Measurements from ENCODE around the gene TRIP6.

DNA sequence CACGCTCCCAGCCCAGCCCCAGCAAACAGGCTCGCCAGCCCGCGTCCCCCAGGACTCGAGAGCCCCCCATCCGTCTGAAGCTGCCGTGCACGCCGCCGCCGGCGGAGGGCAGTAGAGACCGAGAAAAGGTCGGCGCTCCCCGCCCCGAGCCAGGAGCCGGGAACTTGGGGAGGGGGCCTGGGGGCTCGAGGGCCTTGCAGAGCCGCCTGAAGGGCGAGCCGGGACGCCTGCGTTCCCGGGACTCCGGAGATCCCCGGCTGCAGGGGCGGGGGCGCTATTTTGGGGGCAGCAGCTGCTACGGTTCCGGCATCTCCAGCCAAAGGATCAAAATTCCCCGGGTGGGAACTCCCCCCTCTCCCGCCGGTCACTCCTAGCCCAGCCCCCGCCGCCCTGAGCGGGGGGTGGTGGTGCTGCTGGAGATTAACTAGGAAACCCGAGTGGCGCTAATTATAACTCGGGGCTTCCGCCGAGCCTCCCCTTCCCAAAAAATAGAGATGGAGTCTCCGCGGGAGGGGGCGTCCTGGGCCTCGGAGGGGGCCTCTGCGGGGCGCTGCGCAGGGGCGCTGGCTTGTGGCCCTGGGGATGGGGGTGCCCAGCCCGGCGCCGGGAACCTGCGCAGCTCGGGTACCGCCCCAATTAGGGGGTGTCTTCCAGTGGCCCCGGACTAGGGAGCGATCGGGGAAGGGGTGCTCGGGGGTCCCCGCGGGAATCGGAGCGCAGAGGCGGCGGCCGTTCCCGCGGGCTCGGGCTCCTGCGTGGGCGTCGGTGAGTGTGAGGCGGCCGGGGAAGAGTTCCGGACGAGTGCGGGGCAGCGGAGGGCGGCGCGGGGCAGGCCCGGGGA is 27.9 kb downstream of the TRIP6 start:
- no peak for TF ChIP-seq EZH2 (IDR thresholded peaks at IDR 0.05; ENCODE audit: borderline replicate concordance, low read depth, low read length, poor library complexity, severe bottlenecking)
- TF ChIP-seq, protein P1, sequence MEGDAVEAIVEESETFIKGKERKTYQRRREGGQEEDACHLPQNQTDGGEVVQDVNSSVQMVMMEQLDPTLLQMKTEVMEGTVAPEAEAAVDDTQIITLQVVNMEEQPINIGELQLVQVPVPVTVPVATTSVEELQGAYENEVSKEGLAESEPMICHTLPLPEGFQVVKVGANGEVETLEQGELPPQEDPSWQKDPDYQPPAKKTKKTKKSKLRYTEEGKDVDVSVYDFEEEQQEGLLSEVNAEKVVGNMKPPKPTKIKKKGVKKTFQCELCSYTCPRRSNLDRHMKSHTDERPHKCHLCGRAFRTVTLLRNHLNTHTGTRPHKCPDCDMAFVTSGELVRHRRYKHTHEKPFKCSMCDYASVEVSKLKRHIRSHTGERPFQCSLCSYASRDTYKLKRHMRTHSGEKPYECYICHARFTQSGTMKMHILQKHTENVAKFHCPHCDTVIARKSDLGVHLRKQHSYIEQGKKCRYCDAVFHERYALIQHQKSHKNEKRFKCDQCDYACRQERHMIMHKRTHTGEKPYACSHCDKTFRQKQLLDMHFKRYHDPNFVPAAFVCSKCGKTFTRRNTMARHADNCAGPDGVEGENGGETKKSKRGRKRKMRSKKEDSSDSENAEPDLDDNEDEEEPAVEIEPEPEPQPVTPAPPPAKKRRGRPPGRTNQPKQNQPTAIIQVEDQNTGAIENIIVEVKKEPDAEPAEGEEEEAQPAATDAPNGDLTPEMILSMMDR (conservative IDR thresholded peaks at IDR 0.05; ENCODE audit: low read depth, low read length) = peak; percentile 88
